Neutrophil (primary cell): ENCODE data around the gene RABL6.
A peak's percentile ranks its signal among the peaks of the same experiment; 100 is the strongest.

Experiments
- H3K27ac ChIP-seq: fragments of 200-600 bp; sonication (generic); 2 replicates; pipeline ENCODE4 v1.5.1; 2016; ENCODE audit warnings: mild to moderate bottlenecking, moderate library complexity
- H3K27me3 ChIP-seq: fragments of 200-600 bp; sonication (generic); 2 replicates; pipeline ENCODE4 v1.6.0; 2016; ENCODE audit warnings: mild to moderate bottlenecking
- H3K36me3 ChIP-seq: fragments of 200-600 bp; sonication (generic); 2 replicates; pipeline ENCODE4 v1.5.1; 2017
- H3K4me1 ChIP-seq, 2 experiments: fragments of 200-600 bp in 1 of 2; sonication (generic) in 1 of 2; 1 replicate in 1 of 2; 2 replicates in 1 of 2; pipeline versions ENCODE4 v1.5.1 to v1.6.1; 2013 to 2016; ENCODE audit warnings: low read depth in 1 of 2, low read length in 1 of 2, mild to moderate bottlenecking in 1 of 2, moderate library complexity in 1 of 2; ENCODE audit not compliant: control insufficient read depth in 1 of 2, insufficient read depth in 1 of 2
- H3K4me3 ChIP-seq, 2 experiments: fragments of 200-600 bp in 1 of 2; sonication (generic) in 1 of 2; 1 replicate in 1 of 2; 2 replicates in 1 of 2; pipeline ENCODE4 v1.5.1; 2013 to 2016; ENCODE audit warnings: low read depth in 1 of 2, low read length in 1 of 2, mild to moderate bottlenecking in 1 of 2, moderate library complexity in 1 of 2
- H3K9me3 ChIP-seq: fragments of 200-600 bp; sonication (generic); 2 replicates; pipeline ENCODE4 v1.5.1; 2016
- TF ChIP-seq, protein P1 (sequence below): fragments of 200-600 bp; sonication (generic); IDR thresholded peaks from 2 replicates; pipeline ENCODE4 v1.5.1; 2016; ENCODE audit warnings: antibody characterized with exemption

The RABL6 gene

DNA sequence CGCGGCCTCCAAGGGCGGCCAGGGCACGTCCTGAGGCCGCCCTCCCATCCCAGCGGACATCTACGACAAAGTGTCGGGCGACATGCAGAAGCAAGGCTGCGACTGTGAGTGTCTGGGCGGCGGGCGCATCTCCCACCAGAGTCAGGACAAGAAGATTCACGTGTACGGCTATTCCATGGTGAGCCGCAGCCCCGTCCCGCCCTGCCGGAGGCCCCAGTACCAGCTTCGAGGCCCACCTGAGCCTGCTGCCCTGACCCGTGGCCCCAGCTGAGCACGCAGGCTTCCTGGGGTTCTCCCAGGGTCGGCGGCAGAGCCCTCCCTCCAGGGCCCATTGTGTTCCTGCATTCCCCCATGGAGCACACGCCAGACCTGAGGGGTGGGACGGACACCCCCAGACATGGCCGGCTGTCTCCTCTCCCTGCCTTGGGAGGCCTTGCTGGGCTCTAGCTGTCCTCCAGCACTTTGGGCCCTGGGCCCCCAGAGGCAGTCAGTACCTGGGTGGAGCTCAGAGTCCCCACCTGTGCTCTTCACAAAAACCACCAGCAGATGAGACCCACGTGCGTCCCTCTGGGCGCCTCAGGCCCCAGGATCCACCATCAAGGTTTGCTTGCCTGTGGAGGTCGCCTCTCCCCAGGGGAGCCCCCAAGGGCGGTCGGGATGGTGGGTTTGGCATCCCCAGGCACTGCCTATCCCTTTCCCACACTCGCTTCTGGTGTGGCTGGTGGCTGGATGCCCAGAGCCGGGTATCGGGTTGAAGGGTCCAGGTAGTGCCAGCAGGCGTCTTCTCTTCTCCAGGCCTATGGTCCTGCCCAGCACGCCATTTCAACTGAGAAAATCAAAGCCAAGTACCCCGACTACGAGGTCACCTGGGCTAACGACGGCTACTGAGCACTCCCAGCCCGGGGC, 42.5 kb downstream of the RABL6 start:
- Histone ChIP-seq H3K9me3 (no peaks in the 10 kb centered on the region), H3K27ac (peak overlapping the region; percentile 69)

DNA sequence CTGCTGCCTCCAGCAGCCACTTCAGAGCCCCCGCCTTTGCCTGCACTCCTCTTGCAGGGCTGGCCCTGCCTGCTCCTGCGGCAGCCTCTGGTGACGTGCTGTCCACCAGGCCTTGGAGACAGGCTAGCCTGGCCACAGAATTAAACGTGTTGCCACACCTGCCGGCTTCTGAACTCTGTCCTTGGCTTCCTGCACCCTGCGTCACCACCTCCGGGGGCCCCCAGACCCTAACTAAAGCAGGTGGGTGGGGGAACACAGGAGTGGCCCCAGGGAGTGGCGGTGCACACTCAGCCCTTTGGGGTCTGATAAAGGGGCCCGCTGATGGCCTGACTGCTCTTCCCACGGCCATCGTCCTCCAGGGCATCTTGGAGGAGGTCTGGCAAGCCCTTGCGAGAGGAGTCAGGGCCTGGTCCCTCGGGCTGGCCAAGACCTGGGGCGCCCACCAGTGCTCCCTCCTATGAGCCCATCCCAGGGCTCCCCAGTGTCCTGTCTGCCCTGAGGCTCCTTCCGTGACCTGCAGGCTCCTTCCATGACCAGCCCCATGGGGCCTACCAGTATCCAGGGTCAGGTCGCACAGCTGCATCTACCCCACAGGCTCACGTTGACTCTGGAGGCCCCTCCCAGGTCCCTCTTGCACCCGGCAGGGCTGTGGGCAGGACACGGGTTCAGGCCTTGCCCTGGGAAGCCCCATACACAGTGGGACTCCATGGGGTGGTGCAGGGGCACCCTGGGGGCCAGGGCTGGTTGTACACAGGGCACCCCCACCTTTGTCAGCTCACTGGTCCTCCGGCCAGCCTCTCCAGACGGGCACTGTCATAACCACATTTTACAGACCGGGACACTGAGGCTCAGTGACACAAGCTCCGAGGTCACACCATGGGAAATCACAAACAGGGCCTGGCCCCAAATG, 43.4 kb downstream of the RABL6 start:
- TF ChIP-seq, protein P1, sequence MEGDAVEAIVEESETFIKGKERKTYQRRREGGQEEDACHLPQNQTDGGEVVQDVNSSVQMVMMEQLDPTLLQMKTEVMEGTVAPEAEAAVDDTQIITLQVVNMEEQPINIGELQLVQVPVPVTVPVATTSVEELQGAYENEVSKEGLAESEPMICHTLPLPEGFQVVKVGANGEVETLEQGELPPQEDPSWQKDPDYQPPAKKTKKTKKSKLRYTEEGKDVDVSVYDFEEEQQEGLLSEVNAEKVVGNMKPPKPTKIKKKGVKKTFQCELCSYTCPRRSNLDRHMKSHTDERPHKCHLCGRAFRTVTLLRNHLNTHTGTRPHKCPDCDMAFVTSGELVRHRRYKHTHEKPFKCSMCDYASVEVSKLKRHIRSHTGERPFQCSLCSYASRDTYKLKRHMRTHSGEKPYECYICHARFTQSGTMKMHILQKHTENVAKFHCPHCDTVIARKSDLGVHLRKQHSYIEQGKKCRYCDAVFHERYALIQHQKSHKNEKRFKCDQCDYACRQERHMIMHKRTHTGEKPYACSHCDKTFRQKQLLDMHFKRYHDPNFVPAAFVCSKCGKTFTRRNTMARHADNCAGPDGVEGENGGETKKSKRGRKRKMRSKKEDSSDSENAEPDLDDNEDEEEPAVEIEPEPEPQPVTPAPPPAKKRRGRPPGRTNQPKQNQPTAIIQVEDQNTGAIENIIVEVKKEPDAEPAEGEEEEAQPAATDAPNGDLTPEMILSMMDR: no peak
- H3K27ac ChIP-seq: no peak overlapping the region
- no peaks in the 10 kb centered on the region for H3K36me3 ChIP-seq
- H3K27me3 ChIP-seq: peaks cover 31% of the 10 kb centered on the region
- no peak overlapping the region for H3K4me3 ChIP-seq
- peaks cover 31 to 36% of the 10 kb centered on the region in 2 experiments for H3K4me1 ChIP-seq
- H3K9me3 ChIP-seq: no peaks in the 10 kb centered on the region

More for the DNA sequence above, 42.5 kb downstream of the RABL6 start:
- peak overlapping the region; percentile 85 to 100 for H3K4me3 ChIP-seq
- H3K4me1 ChIP-seq: peaks cover 31 to 41% of the 10 kb centered on the region in 2 experiments
- peaks cover 41% of the 10 kb centered on the region for H3K27me3 ChIP-seq
- TF ChIP-seq, protein P1: no peak
- H3K36me3 ChIP-seq: no peaks in the 10 kb centered on the region

DNA sequence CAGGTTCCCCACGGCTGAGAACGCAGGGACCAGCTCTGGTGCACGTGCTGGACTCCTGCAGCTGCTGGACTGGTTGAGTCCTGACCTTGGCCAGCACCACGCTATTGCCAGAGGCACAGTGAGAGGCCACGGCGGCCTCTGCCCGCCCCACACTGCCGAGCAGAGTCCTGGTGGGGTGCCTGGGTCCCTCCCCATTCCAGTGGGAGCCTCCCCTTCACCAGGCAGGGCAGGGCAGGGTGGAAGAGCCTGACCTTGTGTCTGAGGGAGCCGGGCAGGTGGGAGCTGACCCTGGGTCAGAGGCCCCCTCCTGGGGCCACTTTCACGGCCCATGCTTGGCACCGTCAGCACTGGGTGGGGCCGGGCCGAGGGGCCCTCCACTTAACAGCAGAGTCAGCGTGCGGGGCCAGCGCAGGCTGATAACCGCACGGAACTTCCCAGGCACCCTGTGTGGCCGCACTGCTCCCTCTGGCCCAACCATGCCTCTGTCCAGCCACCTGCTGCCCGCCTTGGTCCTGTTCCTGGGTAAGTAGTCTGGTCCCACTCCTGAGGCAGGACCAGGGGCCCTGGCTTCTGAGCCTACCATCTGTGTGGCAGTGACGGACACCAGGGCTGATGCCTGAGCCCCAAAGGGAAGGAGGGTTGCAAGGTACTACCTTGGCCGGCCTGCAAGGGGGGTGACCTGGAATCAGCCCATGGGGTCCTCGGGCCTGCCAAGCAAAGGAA, 44.4 kb downstream of the RABL6 start, which contains the start of gene MAMDC4:
Gene MAMDC4 (plus strand): TSS at position 406 of the 723 bp plus-strand sequence. CDS start 71 bp downstream, at position 477.
- Histone ChIP-seq H3K36me3 (no peaks in the 10 kb centered on the region), H3K27ac (no peak within 1 kb of the TSS), H3K27me3 (peaks cover 22% of the 10 kb centered on the region), H3K9me3 (no peaks in the 10 kb centered on the region), H3K4me3 (no peak within 1 kb of the TSS), H3K4me1 (peaks cover 23 to 27% of the 10 kb centered on the region in 2 experiments)
- TF ChIP-seq, protein P1: no peak

DNA sequence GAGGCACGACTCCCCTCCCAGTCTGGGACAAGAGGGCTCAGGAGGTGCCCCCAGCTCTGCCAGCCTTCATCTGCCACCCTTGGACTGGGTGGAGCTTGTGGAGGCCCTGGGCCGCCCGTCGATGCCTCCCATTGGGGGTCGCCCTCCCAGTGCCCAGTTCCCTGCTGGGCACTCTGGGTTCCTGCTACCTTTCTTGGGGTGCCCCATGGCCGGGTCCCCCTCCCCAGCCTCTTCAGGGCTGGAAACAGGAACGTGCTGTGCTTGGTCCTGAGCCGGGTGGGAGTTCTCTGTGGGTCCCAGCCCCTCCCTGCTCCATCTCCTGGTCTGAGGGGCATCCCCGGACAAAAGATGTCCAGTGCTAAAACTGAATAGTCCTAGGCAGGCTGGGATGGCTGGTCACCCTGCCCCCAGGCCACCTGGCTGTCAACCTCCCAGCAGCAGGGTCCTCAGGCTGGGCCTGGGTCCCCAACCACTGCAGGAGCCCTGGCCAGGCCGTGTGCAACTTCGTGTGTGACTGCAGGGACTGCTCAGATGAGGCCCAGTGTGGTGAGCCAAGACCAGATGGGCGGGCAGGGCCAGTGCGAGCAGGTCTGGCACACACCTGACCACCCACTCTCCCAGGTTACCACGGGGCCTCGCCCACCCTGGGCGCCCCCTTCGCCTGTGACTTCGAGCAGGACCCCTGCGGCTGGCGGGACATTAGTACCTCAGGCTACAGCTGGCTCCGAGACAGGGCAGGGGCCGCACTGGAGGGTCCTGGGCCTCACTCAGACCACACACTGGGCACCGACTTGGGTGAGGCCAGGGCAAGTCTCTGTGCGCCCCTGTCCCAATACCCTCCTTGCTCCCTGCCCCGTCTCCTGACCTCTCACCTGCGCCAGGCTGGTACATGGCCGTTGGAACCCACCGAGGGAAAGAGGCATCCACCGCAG, 45.2 kb downstream of the RABL6 start:
- H3K4me3 ChIP-seq: no peak overlapping the region
- H3K36me3 ChIP-seq: no peaks in the 10 kb centered on the region
- H3K27me3 ChIP-seq: peaks cover 13% of the 10 kb centered on the region
- H3K4me1 ChIP-seq: peaks cover 17 to 18% of the 10 kb centered on the region in 2 experiments
- TF ChIP-seq, protein P1: no peak
- no peak overlapping the region for H3K27ac ChIP-seq
- H3K9me3 ChIP-seq: no peaks in the 10 kb centered on the region
